ENCODE measurements around the gene CANX. TPM values are rescaled to one million over a fixed set of nuclear protein-coding genes. Genes with fewer than 3 reads are reported as not detected.

Gene CANX
- total and polyA plus RNA-seq, 9 of the 15 experiments (the other 6 are each of a cell fraction or from before 2014, with no cell fraction given) = 155 to 893 (median 589) TPM

- no peak overlapping the region for H2AFZ ChIP-seq (ENCODE audit: low read depth, low read length)
- H3K36me3 ChIP-seq (ENCODE audit: control insufficient read depth, insufficient read depth, low read length) = peaks cover 95% of the 10 kb centered on the region
- no peak for TF ChIP-seq MTA2 (IDR thresholded peaks at IDR 0.05; ENCODE audit: low read depth)
- TF ChIP-seq ARID3B (CRISPR knock-in tag; IDR thresholded peaks at IDR 0.05; ENCODE audit: borderline replicate concordance) = no peak
- TF ChIP-seq MIER1 (IDR thresholded peaks at IDR 0.05; ENCODE audit: low read depth) = no peak
- no peak for TF ChIP-seq RNF2 (IDR thresholded peaks at IDR 0.05)
- no peak for TF ChIP-seq MAFG (tag; conservative IDR thresholded peaks at IDR 0.05)
- TF ChIP-seq HOMEZ (CRISPR knock-in tag; IDR thresholded peaks at IDR 0.05) = no peak
- no peak for TF ChIP-seq TCF7 (IDR thresholded peaks at IDR 0.05; ENCODE audit: borderline replicate concordance)
- intact Hi-C loops (cut with micrococcal nuclease) = loop anchor here (5.0 kb wide), 1 partner anchor 38 kb away; the partner anchor contains the start of gene MGAT4B
- FAIRE-seq (no peak), DNase-seq (ENCODE audit: extremely low read depth in 1 of 4, low spot score in 3 of 4) (no peak), ATAC-seq (no peak)
- no peak overlapping the region for H3K4me3 ChIP-seq
- POLR2A ChIA-PET = interaction anchor here (0.7 kb wide), 1 partner anchor 29 kb away, joined by 3 read pairs; no protein-coding TSS in a partner anchor
- H3K9me3 ChIP-seq (replicated peaks; ENCODE audit: control insufficient read depth, insufficient read depth, low read depth, low read length) = no peaks in the 10 kb centered on the region
- peaks cover 21 to 26% of the 10 kb centered on the region in 2 experiments for H3K4me1 ChIP-seq (replicated peaks in 1 of 2; ENCODE audit: control insufficient read depth in 2 of 2, insufficient read depth in 2 of 2, low read length in 2 of 2)
- in situ Hi-C loops (cut with MboI) = no loop called here
- H3K27ac ChIP-seq (ENCODE audit: extremely low read depth, low read depth, low read length) = no peak overlapping the region
- peaks cover 20% of the 10 kb centered on the region for H4K20me1 ChIP-seq (replicated peaks; ENCODE audit: control insufficient read depth, insufficient read depth, low read length)
- H3K9ac ChIP-seq (ENCODE audit: insufficient read depth in 1 of 2, low read depth in 2 of 2, low read length in 2 of 2) = no peak overlapping the region
- no TSS peak for BruUV-seq (replicated peaks)
- CTCF ChIA-PET (ENCODE audit: low intra/inter-chr PET ratio) = no interaction called here
- peaks cover 9% of the 10 kb centered on the region for H3K9me1 ChIP-seq (ENCODE audit: control insufficient read depth, insufficient read depth, low read length)
- no peak overlapping the region for H3K4me2 ChIP-seq (ENCODE audit: insufficient read depth, low read length)
- 87% methylated on average over 5 of the region's 5 CpGs for WGBS (ENCODE audit: insufficient coverage, low coverage, missing lambda C conversion rate)
- H3K27me3 ChIP-seq (ENCODE audit: control insufficient read depth in 2 of 2, insufficient read depth in 2 of 2, low read length in 2 of 2) = no peaks in the 10 kb centered on the region
- H3K79me2 ChIP-seq (ENCODE audit: control insufficient read depth, insufficient read depth, low read length) = peaks cover 36% of the 10 kb centered on the region
Observed at GRCh38 chr5:179769796-179770195, 71.0 kb downstream of the CANX start.
